GM21723 (cell line): ENCODE measurements around the gene MRC2.
"Not testable (repeated sequence)": the region's sequence is repeated elsewhere in the genome, so short reads cannot be mapped to it uniquely, and the experiment has no call there.

Experiments used
- ATAC-seq: cut with Tn5 transposase; IDR thresholded peaks from one replicate; pipeline ENCODE4 v1.9.1; 2021; ENCODE audit warnings: mild to moderate bottlenecking, moderate library complexity; ENCODE audit not compliant: unreplicated experiment

Gene MRC2

GRCh38 chr17:62676952-62677596, 49.6 kb downstream of the MRC2 start:
- no peak for ATAC-seq

GRCh38 chr17:62678214-62678919, 50.9 kb downstream of the MRC2 start:
- no peak for ATAC-seq

- no peak for ATAC-seq
Measured at GRCh38 chr17:62679866-62680377, 52.5 kb downstream of the MRC2 start.

GRCh38 chr17:62680541-62681052, 53.1 kb downstream of the MRC2 start:
- no peak for ATAC-seq

GRCh38 chr17:62681061-62681938, 53.8 kb downstream of the MRC2 start:
- ATAC-seq, result no peak

GRCh38 chr17:62681939-62682381, 54.5 kb downstream of the MRC2 start:
- ATAC-seq, result no peak

- no peak for ATAC-seq
Measured at GRCh38 chr17:62684179-62684578, 56.7 kb downstream of the MRC2 start.

- no peak for ATAC-seq
Measured at GRCh38 chr17:62687997-62688396, 60.5 kb downstream of the MRC2 start.

GRCh38 chr17:62688398-62689160, 61.1 kb downstream of the MRC2 start:
- ATAC-seq, result no peak

GRCh38 chr17:62689441-62690167, 62.1 kb downstream of the MRC2 start:
- no peak for ATAC-seq

GRCh38 chr17:62690168-62690897, 62.9 kb downstream of the MRC2 start:
- ATAC-seq, result no peak

GRCh38 chr17:62691589-62691915, 64.1 kb downstream of the MRC2 start:
- ATAC-seq, result not testable (repeated sequence)

- ATAC-seq, result no peak
Measured at GRCh38 chr17:62692159-62692651, 64.7 kb downstream of the MRC2 start.

GRCh38 chr17:62692721-62693431, 65.4 kb downstream of the MRC2 start:
- no peak for ATAC-seq

GRCh38 chr17:62693616-62694409, 66.3 kb downstream of the MRC2 start:
- ATAC-seq, result no peak

- ATAC-seq, result not testable (repeated sequence)
Measured at GRCh38 chr17:62695093-62695738, 67.7 kb downstream of the MRC2 start.

- ATAC-seq, result no peak
Measured at GRCh38 chr17:62696256-62696655, 68.8 kb downstream of the MRC2 start.
